ENCODE measurements around the gene KCNF1.

Gene KCNF1

GRCh38 chr2:10873790-10874437 is 37.8 kb upstream of the KCNF1 start:
- H3K27ac Mint-ChIP-seq (ENCODE audit: low read depth): no peak overlapping the region
- peaks cover 1% of the 10 kb centered on the region for H3K36me3 Mint-ChIP-seq (ENCODE audit: insufficient read depth)
- no peaks in the 10 kb centered on the region for H3K4me1 Mint-ChIP-seq
- no peak overlapping the region for H3K4me3 Mint-ChIP-seq
- peaks cover 6% of the 10 kb centered on the region for H3K9me3 Mint-ChIP-seq
- H3K27me3 Mint-ChIP-seq: peaks cover 18% of the 10 kb centered on the region
- DNase-seq (ENCODE audit: low spot score in 2 of 2): no peak
- ATAC-seq (replicated peaks; ENCODE audit: extremely low read depth, poor library complexity, severe bottlenecking): no peak

GRCh38 chr2:10875126-10875525 is 36.6 kb upstream of the KCNF1 start:
- no peak overlapping the region for H3K27ac Mint-ChIP-seq (ENCODE audit: low read depth)
- no peaks in the 10 kb centered on the region for H3K4me1 Mint-ChIP-seq
- DNase-seq (ENCODE audit: low spot score in 2 of 2) (no peak), ATAC-seq (replicated peaks; ENCODE audit: extremely low read depth, poor library complexity, severe bottlenecking) (no peak)
- peaks cover 1% of the 10 kb centered on the region for H3K36me3 Mint-ChIP-seq (ENCODE audit: insufficient read depth)
- H3K9me3 Mint-ChIP-seq: peaks cover 6% of the 10 kb centered on the region
- H3K27me3 Mint-ChIP-seq: peaks cover 18% of the 10 kb centered on the region
- H3K4me3 Mint-ChIP-seq: no peak overlapping the region

GRCh38 chr2:10876394-10876793 is 35.3 kb upstream of the KCNF1 start:
- ATAC-seq (replicated peaks; ENCODE audit: extremely low read depth, poor library complexity, severe bottlenecking): no peak

GRCh38 chr2:10876963-10877362 is 34.8 kb upstream of the KCNF1 start:
- Mint-ChIP-seq H3K36me3 (ENCODE audit: insufficient read depth) (peaks cover 1% of the 10 kb centered on the region), H3K4me3 (no peak overlapping the region), H3K9me3 (peaks cover 6% of the 10 kb centered on the region), H3K27ac (ENCODE audit: low read depth) (no peak overlapping the region), H3K27me3 (peaks cover 18% of the 10 kb centered on the region), H3K4me1 (no peaks in the 10 kb centered on the region)
- DNase-seq (ENCODE audit: low spot score in 2 of 2) (no peak), ATAC-seq (replicated peaks; ENCODE audit: extremely low read depth, poor library complexity, severe bottlenecking) (no peak)

More at GRCh38 chr2:10876394-10876793, 35.3 kb upstream of the KCNF1 start:
- Mint-ChIP-seq H3K27me3 (peaks cover 18% of the 10 kb centered on the region), H3K27ac (ENCODE audit: low read depth) (no peak overlapping the region), H3K9me3 (peaks cover 6% of the 10 kb centered on the region), H3K36me3 (ENCODE audit: insufficient read depth) (peaks cover 1% of the 10 kb centered on the region), H3K4me1 (no peaks in the 10 kb centered on the region), H3K4me3 (no peak overlapping the region)
- DNase-seq (ENCODE audit: low spot score in 2 of 2): no peak

GRCh38 chr2:10877651-10878111 is 34.1 kb upstream of the KCNF1 start:
- Mint-ChIP-seq H3K4me1 (no peaks in the 10 kb centered on the region), H3K27ac (ENCODE audit: low read depth) (no peak overlapping the region), H3K9me3 (no peaks in the 10 kb centered on the region), H3K4me3 (no peak overlapping the region), H3K27me3 (peaks cover 18% of the 10 kb centered on the region), H3K36me3 (ENCODE audit: insufficient read depth) (peaks cover 1% of the 10 kb centered on the region)
- DNase-seq (ENCODE audit: low spot score in 2 of 2) (no peak), ATAC-seq (replicated peaks; ENCODE audit: extremely low read depth, poor library complexity, severe bottlenecking) (no peak)

- H3K4me3 Mint-ChIP-seq: no peak overlapping the region
- H3K27ac Mint-ChIP-seq (ENCODE audit: low read depth): no peak overlapping the region
- DNase-seq (ENCODE audit: low spot score in 2 of 2) (no peak), ATAC-seq (replicated peaks; ENCODE audit: extremely low read depth, poor library complexity, severe bottlenecking) (no peak)
- peaks cover 18% of the 10 kb centered on the region for H3K27me3 Mint-ChIP-seq
- peaks cover 1% of the 10 kb centered on the region for H3K36me3 Mint-ChIP-seq (ENCODE audit: insufficient read depth)
- H3K4me1 Mint-ChIP-seq: no peaks in the 10 kb centered on the region
- H3K9me3 Mint-ChIP-seq: no peaks in the 10 kb centered on the region
Observed at GRCh38 chr2:10878268-10878915, 33.3 kb upstream of the KCNF1 start.

GRCh38 chr2:10879159-10879558 is 32.6 kb upstream of the KCNF1 start:
- DNase-seq (ENCODE audit: low spot score in 2 of 2) (no peak), ATAC-seq (replicated peaks; ENCODE audit: extremely low read depth, poor library complexity, severe bottlenecking) (no peak)
- no peak overlapping the region for H3K27ac Mint-ChIP-seq (ENCODE audit: low read depth)
- H3K27me3 Mint-ChIP-seq: peaks cover 24% of the 10 kb centered on the region
- no peak overlapping the region for H3K4me3 Mint-ChIP-seq
- peaks cover 1% of the 10 kb centered on the region for H3K36me3 Mint-ChIP-seq (ENCODE audit: insufficient read depth)
- no peaks in the 10 kb centered on the region for H3K9me3 Mint-ChIP-seq
- H3K4me1 Mint-ChIP-seq: no peaks in the 10 kb centered on the region

- H3K27ac Mint-ChIP-seq (ENCODE audit: low read depth): no peak overlapping the region
- no peaks in the 10 kb centered on the region for H3K4me1 Mint-ChIP-seq
- no peak overlapping the region for H3K4me3 Mint-ChIP-seq
- peaks cover 27% of the 10 kb centered on the region for H3K27me3 Mint-ChIP-seq
- ATAC-seq (replicated peaks; ENCODE audit: extremely low read depth, poor library complexity, severe bottlenecking) (no peak), DNase-seq (ENCODE audit: low spot score in 2 of 2) (no peak)
- peaks cover 1% of the 10 kb centered on the region for H3K36me3 Mint-ChIP-seq (ENCODE audit: insufficient read depth)
- no peaks in the 10 kb centered on the region for H3K9me3 Mint-ChIP-seq
Observed at GRCh38 chr2:10879624-10880585, 31.8 kb upstream of the KCNF1 start.

GRCh38 chr2:10880586-10881321 is 31.0 kb upstream of the KCNF1 start:
- H3K36me3 Mint-ChIP-seq (ENCODE audit: insufficient read depth): peaks cover 1% of the 10 kb centered on the region
- no peak overlapping the region for H3K27ac Mint-ChIP-seq (ENCODE audit: low read depth)
- peaks cover 27% of the 10 kb centered on the region for H3K27me3 Mint-ChIP-seq
- DNase-seq (ENCODE audit: low spot score in 2 of 2) (no peak), ATAC-seq (replicated peaks; ENCODE audit: extremely low read depth, poor library complexity, severe bottlenecking) (no peak)
- H3K4me3 Mint-ChIP-seq: no peak overlapping the region
- H3K4me1 Mint-ChIP-seq: no peaks in the 10 kb centered on the region
- no peaks in the 10 kb centered on the region for H3K9me3 Mint-ChIP-seq

- ATAC-seq (replicated peaks; ENCODE audit: extremely low read depth, poor library complexity, severe bottlenecking) (no peak), DNase-seq (ENCODE audit: low spot score in 2 of 2) (no peak)
- Mint-ChIP-seq H3K4me1 (no peaks in the 10 kb centered on the region), H3K36me3 (ENCODE audit: insufficient read depth) (peaks cover 1% of the 10 kb centered on the region), H3K27me3 (peaks cover 18% of the 10 kb centered on the region), H3K9me3 (no peaks in the 10 kb centered on the region), H3K4me3 (no peak overlapping the region), H3K27ac (ENCODE audit: low read depth) (no peak overlapping the region)
Observed at GRCh38 chr2:10882568-10882967, 29.2 kb upstream of the KCNF1 start.

GRCh38 chr2:10883066-10883465 is 28.7 kb upstream of the KCNF1 start:
- Mint-ChIP-seq H3K27ac (ENCODE audit: low read depth) (no peak overlapping the region), H3K27me3 (peaks cover 16% of the 10 kb centered on the region), H3K9me3 (no peaks in the 10 kb centered on the region), H3K4me1 (no peaks in the 10 kb centered on the region), H3K4me3 (no peak overlapping the region), H3K36me3 (ENCODE audit: insufficient read depth) (no peaks in the 10 kb centered on the region)
- DNase-seq (ENCODE audit: low spot score in 2 of 2): no peak
- ATAC-seq (replicated peaks; ENCODE audit: extremely low read depth, poor library complexity, severe bottlenecking): no peak

GRCh38 chr2:10883801-10884478 is 27.8 kb upstream of the KCNF1 start:
- ATAC-seq (replicated peaks; ENCODE audit: extremely low read depth, poor library complexity, severe bottlenecking): no peak

More at GRCh38 chr2:10883801-10884478, 27.8 kb upstream of the KCNF1 start:
- H3K4me3 Mint-ChIP-seq: no peak overlapping the region
- no peaks in the 10 kb centered on the region for H3K9me3 Mint-ChIP-seq
- H3K36me3 Mint-ChIP-seq (ENCODE audit: insufficient read depth): no peaks in the 10 kb centered on the region
- peaks cover 16% of the 10 kb centered on the region for H3K27me3 Mint-ChIP-seq
- no peaks in the 10 kb centered on the region for H3K4me1 Mint-ChIP-seq
- no peak for DNase-seq (ENCODE audit: low spot score in 2 of 2)
- H3K27ac Mint-ChIP-seq (ENCODE audit: low read depth): no peak overlapping the region

Data from central memory CD8-positive, alpha-beta T cell (primary cell).